Neural cell (in vitro differentiated cells): ENCODE measurements around the gene GPR18. TPM values are rescaled to one million over a fixed set of nuclear protein-coding genes. Genes with fewer than 3 reads are reported as not detected.
"Not testable (repeated sequence)": the region's sequence is repeated elsewhere in the genome, so short reads cannot be mapped to it uniquely, and the experiment has no call there.

Experiments used
- H2AFZ ChIP-seq: fragments of 200-600, 300-800 bp; sonication (generic), shearing (Covaris generic); 2 replicates; pipeline ENCODE4 v1.6.0; 2014; ENCODE audit warnings: low read depth, mild to moderate bottlenecking, antibody characterized with exemption, low read length, moderate library complexity
- H3F3A ChIP-seq: fragments of 200-600 bp; shearing (Covaris generic); 2 replicates; pipeline ENCODE4 v1.6.1; 2016; ENCODE audit warnings: mild to moderate bottlenecking, moderate library complexity, mixed read lengths, antibody characterized with exemption, low read length; ENCODE audit not compliant: insufficient read depth, poor library complexity, severe bottlenecking
- H3K27ac ChIP-seq: fragments of 200-600, 300-800 bp; sonication (generic), shearing (Covaris generic); 2 replicates; pipeline ENCODE4 v1.5.1; 2014; ENCODE audit warnings: mild to moderate bottlenecking, low read length, moderate library complexity
- H3K27me3 ChIP-seq: fragments of 300-800, 200-600 bp; sonication (generic), shearing (Covaris generic); 2 replicates; pipeline ENCODE4 v1.6.0; 2014; ENCODE audit warnings: mild to moderate bottlenecking, low read depth, low read length, moderate library complexity; ENCODE audit not compliant: insufficient read depth
- H3K36me3 ChIP-seq: fragments of 300-800, 200-600 bp; sonication (generic), shearing (Covaris generic); 2 replicates; pipeline ENCODE4 v1.5.1; 2014; ENCODE audit warnings: mild to moderate bottlenecking, antibody characterized with exemption, low read length, moderate library complexity; ENCODE audit not compliant: insufficient read depth
- H3K4me2 ChIP-seq: fragments of 300-800, 200-600 bp; sonication (generic), shearing (Covaris generic); 2 replicates; pipeline ENCODE4 v1.6.0; 2014; ENCODE audit warnings: mild to moderate bottlenecking, low read length
- H3K4me3 ChIP-seq: fragments of 300-800, 200-600 bp; sonication (generic), shearing (Covaris generic); 2 replicates; pipeline ENCODE4 v1.5.1; 2014; ENCODE audit warnings: mild to moderate bottlenecking, low read length, moderate library complexity
- H3K79me2 ChIP-seq: fragments of 200-600 bp; shearing (Covaris generic); replicated peaks from 2 replicates; pipeline ENCODE4 v1.6.0; 2014; ENCODE audit warnings: mild to moderate bottlenecking, low read length, moderate library complexity; ENCODE audit not compliant: insufficient read depth
- H3K9ac ChIP-seq: fragments of 300-800, 200-600 bp; sonication (generic), shearing (Covaris generic); 2 replicates; pipeline ENCODE4 v1.6.1; 2016; ENCODE audit warnings: mild to moderate bottlenecking, low read length, mixed read lengths
- H3K9me2 ChIP-seq: fragments of 200-600 bp; shearing (Covaris generic); 2 replicates; pipeline ENCODE4 v1.6.1; 2016; ENCODE audit warnings: mild to moderate bottlenecking, low read length, mixed read lengths; ENCODE audit not compliant: insufficient read depth
- H3K9me3 ChIP-seq: fragments of 200-600, 300-800 bp; sonication (generic), shearing (Covaris generic); 2 replicates; pipeline ENCODE4 v1.6.1; 2016; ENCODE audit warnings: mild to moderate bottlenecking, mixed run types, low read length, moderate library complexity, mixed read lengths
- H4K20me1 ChIP-seq: fragments of 200-600 bp; shearing (Covaris generic); 2 replicates; pipeline ENCODE4 v1.6.1; 2016; ENCODE audit warnings: mild to moderate bottlenecking, mixed run types; ENCODE audit not compliant: insufficient read depth
- EP300 ChIP-seq: fragments of 450-650 bp; conservative IDR thresholded peaks from 2 replicates; pipeline ENCODE4 v1.6.1; 2014; ENCODE audit warnings: antibody characterized with exemption, mild to moderate bottlenecking, moderate library complexity; ENCODE audit not compliant: poor library complexity, severe bottlenecking
- EZH2 ChIP-seq: fragments of 200-600, 300-800 bp; shearing (Covaris generic), sonication (generic); IDR thresholded peaks from 2 replicates; pipeline ENCODE4 v1.6.1; 2014; ENCODE audit warnings: antibody characterized with exemption, low read length, borderline replicate concordance, mild to moderate bottlenecking; ENCODE audit not compliant: insufficient read depth, poor library complexity, severe bottlenecking
- MXI1 ChIP-seq: fragments of 450-650 bp; conservative IDR thresholded peaks from 2 replicates; pipeline ENCODE4 v1.6.1; 2014; ENCODE audit warnings: antibody characterized with exemption, mild to moderate bottlenecking; ENCODE audit not compliant: poor library complexity, severe bottlenecking
- POLR2AphosphoS5 ChIP-seq: IDR thresholded peaks from 2 replicates; pipeline ENCODE4 v1.6.1; 2012
- RAD21 ChIP-seq: fragments of 450-650 bp; conservative IDR thresholded peaks from 2 replicates; pipeline ENCODE4 v1.6.1; 2014; ENCODE audit warnings: antibody characterized with exemption, mild to moderate bottlenecking, moderate library complexity
- SMC3 ChIP-seq: fragments of 450-650 bp; conservative IDR thresholded peaks from 2 replicates; pipeline ENCODE4 v1.6.1; 2014; ENCODE audit warnings: antibody characterized with exemption, mild to moderate bottlenecking, moderate library complexity; ENCODE audit not compliant: poor library complexity
- TAF1 ChIP-seq: IDR thresholded peaks from 2 replicates; pipeline ENCODE4 v1.6.1; 2012; ENCODE audit warnings: low read depth
- polyA plus RNA-seq: library from polyadenylated mRNA; depleted of rRNA; stranded (reverse); fragments of >200 nt; gene quantifications from 2 replicates; pipeline ENCODE4 v1.2.3, GENCODE V29; 2014
- TF ChIP-seq, protein P1 (sequence below): fragments of 450-650 bp; IDR thresholded peaks from 2 replicates; pipeline ENCODE4 v1.5.1; 2014; ENCODE audit warnings: antibody characterized with exemption, mild to moderate bottlenecking, moderate library complexity; ENCODE audit not compliant: poor library complexity, severe bottlenecking
- TF ChIP-seq, protein P2 (sequence below): IDR thresholded peaks from 2 replicates; pipeline ENCODE4 v1.6.1; 2012; ENCODE audit warnings: borderline replicate concordance

GPR18 gene
- polyA plus RNA-seq, 1 donor from 2014 or later: not detected

DNA sequence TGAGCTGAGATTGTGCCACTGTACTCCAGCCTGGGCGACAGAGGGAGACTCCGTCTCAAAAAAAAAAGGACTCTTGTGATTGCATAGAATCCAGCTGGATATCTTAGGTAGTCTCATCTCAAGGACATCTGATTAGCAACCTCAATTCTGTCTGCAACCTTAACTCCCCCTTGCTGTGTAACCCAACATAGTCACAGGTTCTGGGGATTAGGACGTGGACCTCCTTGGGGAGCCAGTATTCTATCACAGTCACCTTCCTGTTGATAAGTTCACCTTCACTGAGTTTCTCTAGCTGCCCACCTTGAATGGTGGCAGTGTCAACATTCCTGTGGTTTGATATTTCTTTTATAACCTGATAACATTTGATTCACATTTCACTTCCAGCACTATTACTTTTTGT, 27.2 kb downstream of the GPR18 start:
- H3K27ac ChIP-seq: no peak overlapping the region
- H3K79me2 ChIP-seq: peaks cover 5% of the 10 kb centered on the region
- TF ChIP-seq RAD21: no peak
- TF ChIP-seq TAF1: no peak
- TF ChIP-seq, protein P1, sequence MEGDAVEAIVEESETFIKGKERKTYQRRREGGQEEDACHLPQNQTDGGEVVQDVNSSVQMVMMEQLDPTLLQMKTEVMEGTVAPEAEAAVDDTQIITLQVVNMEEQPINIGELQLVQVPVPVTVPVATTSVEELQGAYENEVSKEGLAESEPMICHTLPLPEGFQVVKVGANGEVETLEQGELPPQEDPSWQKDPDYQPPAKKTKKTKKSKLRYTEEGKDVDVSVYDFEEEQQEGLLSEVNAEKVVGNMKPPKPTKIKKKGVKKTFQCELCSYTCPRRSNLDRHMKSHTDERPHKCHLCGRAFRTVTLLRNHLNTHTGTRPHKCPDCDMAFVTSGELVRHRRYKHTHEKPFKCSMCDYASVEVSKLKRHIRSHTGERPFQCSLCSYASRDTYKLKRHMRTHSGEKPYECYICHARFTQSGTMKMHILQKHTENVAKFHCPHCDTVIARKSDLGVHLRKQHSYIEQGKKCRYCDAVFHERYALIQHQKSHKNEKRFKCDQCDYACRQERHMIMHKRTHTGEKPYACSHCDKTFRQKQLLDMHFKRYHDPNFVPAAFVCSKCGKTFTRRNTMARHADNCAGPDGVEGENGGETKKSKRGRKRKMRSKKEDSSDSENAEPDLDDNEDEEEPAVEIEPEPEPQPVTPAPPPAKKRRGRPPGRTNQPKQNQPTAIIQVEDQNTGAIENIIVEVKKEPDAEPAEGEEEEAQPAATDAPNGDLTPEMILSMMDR: no peak
- no peak for TF ChIP-seq SMC3
- no peak for TF ChIP-seq EP300
- no peak for TF ChIP-seq MXI1
- no peaks in the 10 kb centered on the region for H3K36me3 ChIP-seq
- H4K20me1 ChIP-seq: no peaks in the 10 kb centered on the region
- H3K27me3 ChIP-seq: no peaks in the 10 kb centered on the region
- no peak overlapping the region for H3K4me3 ChIP-seq
- H3K9me2 ChIP-seq: no peaks in the 10 kb centered on the region
- H3K9ac ChIP-seq: no peak overlapping the region
- no peak overlapping the region for H2AFZ ChIP-seq
- H3K9me3 ChIP-seq: no peaks in the 10 kb centered on the region
- H3K4me2 ChIP-seq: no peak overlapping the region
- no peaks in the 10 kb centered on the region for H3F3A ChIP-seq

DNA sequence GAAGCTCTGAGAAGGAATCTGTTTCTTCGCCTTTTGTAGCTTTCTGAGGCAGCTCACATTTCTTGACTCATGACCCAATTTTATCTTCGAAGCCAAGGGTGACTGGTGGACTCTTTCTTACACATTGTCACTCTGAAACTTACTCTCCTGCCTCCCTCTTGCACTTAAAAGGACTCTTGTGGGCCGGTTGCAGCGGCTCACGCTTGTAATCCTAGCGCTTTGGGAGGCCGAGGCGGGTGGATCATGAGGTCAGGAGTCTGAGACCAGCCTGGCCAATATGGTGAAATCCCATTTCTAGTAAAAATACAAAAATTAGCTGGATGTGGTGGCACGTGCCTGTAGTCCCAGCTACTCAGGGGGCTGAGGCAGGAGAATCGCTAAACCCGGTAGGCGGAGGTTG, 27.6 kb downstream of the GPR18 start:
- H3K36me3 ChIP-seq, H3K4me2 ChIP-seq, H3K27ac ChIP-seq, H3K9me2 ChIP-seq, H3F3A ChIP-seq, H3K79me2 ChIP-seq, H3K27me3 ChIP-seq, H3K9me3 ChIP-seq, H2AFZ ChIP-seq, H4K20me1 ChIP-seq, H3K4me3 ChIP-seq, H3K9ac ChIP-seq: not testable (repeated sequence)

DNA sequence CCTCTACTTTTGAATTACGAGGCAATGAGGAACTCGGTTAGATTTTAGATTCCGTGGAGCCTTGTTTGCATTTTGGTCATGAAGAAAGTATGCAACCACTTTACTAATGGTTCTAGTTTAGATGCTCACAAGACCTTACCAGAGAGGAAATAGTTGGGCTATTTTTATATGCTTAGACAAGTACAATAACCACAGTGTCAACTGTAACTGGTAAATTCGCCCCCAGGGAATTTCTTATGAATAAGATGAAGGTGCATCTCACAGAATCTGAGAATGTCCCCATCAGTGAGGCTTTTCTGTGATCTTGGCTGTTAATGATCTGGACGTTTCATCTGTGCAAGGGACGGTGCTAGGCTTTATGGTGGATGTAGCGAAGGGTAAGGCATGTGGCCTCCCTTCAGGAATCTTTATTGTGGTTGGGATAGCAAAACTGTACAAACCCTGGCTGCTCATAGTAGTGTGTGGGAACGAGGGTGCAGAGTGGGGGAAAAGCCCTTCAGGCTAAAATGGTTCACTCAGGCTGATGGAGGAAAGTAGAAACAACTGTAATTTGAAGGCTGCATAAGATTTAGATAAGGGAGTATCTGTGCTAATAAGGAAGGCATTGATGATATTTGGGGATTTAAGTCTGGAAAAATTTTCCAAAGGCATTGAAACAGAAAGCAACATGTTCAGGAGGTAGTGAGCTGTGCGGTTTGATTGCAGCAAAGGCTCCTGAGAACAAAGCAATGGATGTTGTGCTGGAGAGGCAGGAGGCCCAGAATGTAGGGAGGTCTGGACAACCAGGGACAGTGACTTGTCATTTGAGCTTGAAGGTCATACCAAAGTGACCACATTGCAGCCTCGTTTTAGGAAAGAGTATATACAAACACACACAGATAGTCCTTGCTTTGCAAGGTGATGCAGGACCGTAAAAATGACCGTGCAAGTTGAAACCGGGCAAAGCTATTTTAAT, 29.2 kb downstream of the GPR18 start:
- no peak overlapping the region for H3K9ac ChIP-seq
- H2AFZ ChIP-seq: no peak overlapping the region
- no peaks in the 10 kb centered on the region for H3K9me2 ChIP-seq
- H3F3A ChIP-seq: no peaks in the 10 kb centered on the region
- no peaks in the 10 kb centered on the region for H3K36me3 ChIP-seq
- no peak overlapping the region for H3K4me3 ChIP-seq
- H4K20me1 ChIP-seq: no peaks in the 10 kb centered on the region
- H3K9me3 ChIP-seq: no peaks in the 10 kb centered on the region
- TF ChIP-seq, protein P1: no peak
- TF ChIP-seq MXI1 (no peak), RAD21 (no peak), TAF1 (no peak), POLR2AphosphoS5 (no peak), EZH2 (no peak), EP300 (no peak), SMC3 (no peak)
- TF ChIP-seq, protein P2, sequence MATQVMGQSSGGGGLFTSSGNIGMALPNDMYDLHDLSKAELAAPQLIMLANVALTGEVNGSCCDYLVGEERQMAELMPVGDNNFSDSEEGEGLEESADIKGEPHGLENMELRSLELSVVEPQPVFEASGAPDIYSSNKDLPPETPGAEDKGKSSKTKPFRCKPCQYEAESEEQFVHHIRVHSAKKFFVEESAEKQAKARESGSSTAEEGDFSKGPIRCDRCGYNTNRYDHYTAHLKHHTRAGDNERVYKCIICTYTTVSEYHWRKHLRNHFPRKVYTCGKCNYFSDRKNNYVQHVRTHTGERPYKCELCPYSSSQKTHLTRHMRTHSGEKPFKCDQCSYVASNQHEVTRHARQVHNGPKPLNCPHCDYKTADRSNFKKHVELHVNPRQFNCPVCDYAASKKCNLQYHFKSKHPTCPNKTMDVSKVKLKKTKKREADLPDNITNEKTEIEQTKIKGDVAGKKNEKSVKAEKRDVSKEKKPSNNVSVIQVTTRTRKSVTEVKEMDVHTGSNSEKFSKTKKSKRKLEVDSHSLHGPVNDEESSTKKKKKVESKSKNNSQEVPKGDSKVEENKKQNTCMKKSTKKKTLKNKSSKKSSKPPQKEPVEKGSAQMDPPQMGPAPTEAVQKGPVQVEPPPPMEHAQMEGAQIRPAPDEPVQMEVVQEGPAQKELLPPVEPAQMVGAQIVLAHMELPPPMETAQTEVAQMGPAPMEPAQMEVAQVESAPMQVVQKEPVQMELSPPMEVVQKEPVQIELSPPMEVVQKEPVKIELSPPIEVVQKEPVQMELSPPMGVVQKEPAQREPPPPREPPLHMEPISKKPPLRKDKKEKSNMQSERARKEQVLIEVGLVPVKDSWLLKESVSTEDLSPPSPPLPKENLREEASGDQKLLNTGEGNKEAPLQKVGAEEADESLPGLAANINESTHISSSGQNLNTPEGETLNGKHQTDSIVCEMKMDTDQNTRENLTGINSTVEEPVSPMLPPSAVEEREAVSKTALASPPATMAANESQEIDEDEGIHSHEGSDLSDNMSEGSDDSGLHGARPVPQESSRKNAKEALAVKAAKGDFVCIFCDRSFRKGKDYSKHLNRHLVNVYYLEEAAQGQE: no peak
- no peaks in the 10 kb centered on the region for H3K27me3 ChIP-seq
- no peak overlapping the region for H3K4me2 ChIP-seq
- H3K27ac ChIP-seq: no peak overlapping the region
- peaks cover 12% of the 10 kb centered on the region for H3K79me2 ChIP-seq
